Measurements from ENCODE around the gene PER1. TPM values are rescaled to one million over a fixed set of nuclear protein-coding genes. Genes with fewer than 3 reads are reported as not detected.

PER1 gene
- total and polyA plus RNA-seq, 2 of the 8 experiments (the other 6 are each of a cell fraction or from before 2014, with no cell fraction given): 9.6 to 38.0 TPM

- H3K23me2 ChIP-seq (ENCODE audit: low read depth, low read length): peaks cover 46% of the 10 kb centered on the region
- peaks cover 5 to 6% of the 10 kb centered on the region in 2 experiments for H4K20me1 ChIP-seq (replicated peaks in 1 of 2; ENCODE audit: control insufficient read depth in 1 of 2, insufficient read depth in 2 of 2, low read length in 2 of 2)
- no peak overlapping the region for H2AK5ac ChIP-seq (ENCODE audit: low read depth, low read length)
- H3K27ac ChIP-seq (ENCODE audit: low read depth, low read length): no peak overlapping the region
- no peak overlapping the region for H4K8ac ChIP-seq (ENCODE audit: extremely low read depth, insufficient read depth, low read length)
- no peak overlapping the region for H4K91ac ChIP-seq (replicated peaks; ENCODE audit: insufficient read length, low read length)
- H2BK12ac ChIP-seq (ENCODE audit: low read depth, low read length): no peak overlapping the region
- no peak overlapping the region for H3K23ac ChIP-seq (ENCODE audit: insufficient read length)
- H3K4ac ChIP-seq (replicated peaks; ENCODE audit: insufficient read length, low read depth, low read length): no peak overlapping the region
- no peak overlapping the region for H4K5ac ChIP-seq (ENCODE audit: insufficient read length, low read depth, low read length)
- no peak overlapping the region for H2BK20ac ChIP-seq (ENCODE audit: low read length)
- FAIRE-seq (no peak), DNase-seq (ENCODE audit: low read depth in 1 of 2, low spot score in 2 of 2) (no peak)
- H3K56ac ChIP-seq (replicated peaks; ENCODE audit: insufficient read length, low read depth, low read length): no peak overlapping the region
- peak overlapping the region; percentile 54 to 89 (median 82) for H3K4me3 ChIP-seq (ENCODE audit: extremely low read depth in 1 of 4, insufficient read depth in 2 of 4, low read depth in 3 of 4, low read length in 4 of 4)
- H2AFZ ChIP-seq (ENCODE audit: low read length): no peak overlapping the region
- peaks cover 0 to 23% (median 13%) of the 10 kb centered on the region in 4 experiments; a peak in 6 of 7 replicates for H3K4me1 ChIP-seq (replicated peaks in 1 of 4; ENCODE audit: control insufficient read depth in 3 of 4, insufficient read depth in 4 of 4, low read length in 3 of 4)
- H3K79me1 ChIP-seq (ENCODE audit: low read depth, low read length): no peaks in the 10 kb centered on the region
- no peak overlapping the region for H3K9ac ChIP-seq (replicated peaks in 1 of 4; ENCODE audit: extremely low read depth in 1 of 4, low read depth in 3 of 4, low read length in 3 of 4)
- no peak overlapping the region for H3K18ac ChIP-seq (ENCODE audit: extremely low read depth, low read length)
- H3K14ac ChIP-seq (ENCODE audit: insufficient read length): no peak overlapping the region
- no peak overlapping the region for H2BK15ac ChIP-seq (ENCODE audit: low read length)
- CTCF ChIA-PET (ENCODE audit: partially characterized antibody): interaction anchor here (0.8 to 5.3 kb wide), 3 partner anchors 11 to 38 kb away, joined by 3 to 54 read pairs (median 10); partner anchors contain the start of gene VAMP2
- 0% methylated on average over 2 of the region's 25 CpGs; no CpG with 5 or more reads in 1 of the 2 experiments for WGBS, 2 experiments (ENCODE audit: extremely low coverage in 1 of 2, insufficient coverage in 1 of 2, insufficient read length in 1 of 2, insufficient replicate concordance in 2 of 2, low coverage in 1 of 2, low lambda C conversion rate in 2 of 2, missing lambda C conversion rate in 1 of 2)
- no peaks in the 10 kb centered on the region for H3K79me2 ChIP-seq (ENCODE audit: control insufficient read depth in 1 of 2, insufficient read depth in 2 of 2, low read length in 2 of 2)
- no peaks in the 10 kb centered on the region for H3K9me3 ChIP-seq (ENCODE audit: insufficient read depth in 2 of 2, low read depth in 1 of 2, low read length in 1 of 2)
- POLR2A ChIA-PET (ENCODE audit: partially characterized antibody): interaction anchor here (1.0 to 7.6 kb wide), 6 partner anchors 16 to 167 kb away, joined by 3 to 49 read pairs (median 6); partner anchors contain the start of gene RANGRF
- no peak overlapping the region for H2BK120ac ChIP-seq (replicated peaks; ENCODE audit: low read depth, low read length)
- no peak overlapping the region for H2BK5ac ChIP-seq (ENCODE audit: low read depth, low read length)
- peak overlapping the region; percentile 88 to 93 for H3K4me2 ChIP-seq (ENCODE audit: insufficient read depth in 1 of 2, low read depth in 2 of 2, low read length in 2 of 2)
- peaks cover 37 to 55% (median 54%) of the 10 kb centered on the region in 4 experiments for H3K27me3 ChIP-seq (replicated peaks in 1 of 4; ENCODE audit: control insufficient read depth in 3 of 4, extremely low read depth in 1 of 4, insufficient read depth in 3 of 4, low read length in 3 of 4)
- no peaks in the 10 kb centered on the region for H3K36me3 ChIP-seq (ENCODE audit: control insufficient read depth in 2 of 4, insufficient read depth in 4 of 4, low read length in 3 of 4)
- TF ChIP-seq USF2 (IDR thresholded peaks at IDR 0.05; ENCODE audit: low read length): no peak
- no peak for TF ChIP-seq BCL11A (IDR thresholded peaks at IDR 0.05; ENCODE audit: low read depth in 2 of 2, low read length in 2 of 2)
- TF ChIP-seq RBBP5 (IDR thresholded peaks at IDR 0.05; ENCODE audit: borderline replicate concordance, low read depth, low read length): no peak
- TF ChIP-seq CTBP2 (IDR thresholded peaks at IDR 0.05; ENCODE audit: borderline replicate concordance, insufficient read depth, insufficient read length, low read length): no peak
- no peak for TF ChIP-seq FOSL1 (IDR thresholded peaks at IDR 0.05; ENCODE audit: insufficient read depth, low read depth, low read length)
- no peak for TF ChIP-seq RAD21 (IDR thresholded peaks at IDR 0.05 in 1 of 2, conservative IDR thresholded peaks at IDR 0.05 in 1 of 2; ENCODE audit: low read depth in 2 of 2, low read length in 2 of 2)
- TF ChIP-seq ATF3 (IDR thresholded peaks at IDR 0.05; ENCODE audit: insufficient read depth, low read depth, low read length): no peak
- no peak for TF ChIP-seq KDM4A (IDR thresholded peaks at IDR 0.05; ENCODE audit: low read depth, low read length, severe bottlenecking)
- TF ChIP-seq CHD2 (IDR thresholded peaks at IDR 0.05; ENCODE audit: low read length): no peak
- no peak for TF ChIP-seq MAFK (IDR thresholded peaks at IDR 0.05; ENCODE audit: low read depth, low read length)
- no peak for TF ChIP-seq CREB1 (IDR thresholded peaks at IDR 0.05)
- TF ChIP-seq ZNF274 (IDR thresholded peaks at IDR 0.05; ENCODE audit: borderline replicate concordance, extremely low read depth, low read length): no peak
These were observed 30.9 kb downstream of the PER1 start for GRCh38 chr17:8121407-8121680.

Data from H1 (cell line).